ENCODE measurements around the gene MICU1. TPM values are rescaled to one million over a fixed set of nuclear protein-coding genes. Genes with fewer than 3 reads are reported as not detected.

The MICU1 gene
- total RNA-seq, 4 donors from 2014 or later: 24.4 to 195 (median 66.9) TPM

DNA sequence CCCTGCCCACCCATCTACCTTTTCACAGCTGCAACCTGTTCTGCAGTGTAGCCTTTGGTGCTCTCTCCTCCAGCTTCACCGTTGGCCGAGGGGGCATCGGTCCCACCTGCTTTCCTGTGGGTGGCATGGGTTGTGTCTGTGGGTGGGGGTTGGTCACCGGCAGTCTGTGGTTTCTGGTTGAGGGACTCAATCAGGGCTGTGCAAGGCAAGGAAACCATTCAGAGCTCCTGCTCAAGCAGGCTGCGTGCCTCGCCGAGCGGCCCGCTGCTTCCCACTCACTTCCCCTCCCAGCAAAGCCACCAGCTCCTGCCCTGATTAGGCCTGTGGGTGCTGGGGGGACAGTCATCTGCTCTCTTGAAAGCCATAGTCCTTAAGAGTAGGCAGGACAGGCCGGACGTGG is 280.9 kb downstream of the MICU1 start:
- Histone ChIP-seq H3K4me1 (no peaks in the 10 kb centered on the region), H3K9me3 (no peaks in the 10 kb centered on the region), H3K36me3 (no peaks in the 10 kb centered on the region), H3K4me3 (no peak overlapping the region), H3K27me3 (no peaks in the 10 kb centered on the region), H3K27ac (no peak overlapping the region)
- intact Hi-C loops (cut with DNase I; ENCODE audit: low total_unique reads): no loop called here
- no peak for TF ChIP-seq CTCF (IDR thresholded peaks at IDR 0.05)
- no peak for TF ChIP-seq POLR2A (IDR thresholded peaks at IDR 0.05)
- no peak for DNase-seq

DNA sequence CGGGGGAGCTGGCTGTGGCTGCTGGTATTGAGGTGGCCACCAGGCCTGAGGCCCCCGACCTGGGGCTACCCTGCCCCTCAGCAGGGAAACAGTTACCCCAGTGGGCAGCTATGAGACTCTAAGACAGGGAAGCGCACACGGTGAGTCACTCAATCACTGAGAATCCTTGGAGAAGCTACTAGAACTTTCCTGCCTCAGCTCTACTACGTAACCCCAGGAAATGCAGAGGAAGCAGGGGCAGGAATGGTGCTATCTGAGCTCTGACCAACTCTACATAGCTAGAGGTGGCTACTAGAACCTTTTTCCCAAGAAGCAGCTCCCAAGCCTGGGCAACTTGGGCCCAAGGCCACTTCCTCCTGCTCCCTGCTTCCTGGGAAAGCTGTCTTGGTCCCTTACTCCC is 283.0 kb downstream of the MICU1 start:
- H3K9me3 ChIP-seq: no peaks in the 10 kb centered on the region
- intact Hi-C loops (cut with DNase I; ENCODE audit: low total_unique reads): no loop called here
- no peaks in the 10 kb centered on the region for H3K4me1 ChIP-seq
- DNase-seq: no peak
- H3K27ac ChIP-seq: no peak overlapping the region
- no peaks in the 10 kb centered on the region for H3K36me3 ChIP-seq
- H3K4me3 ChIP-seq: no peak overlapping the region
- TF ChIP-seq POLR2A (IDR thresholded peaks at IDR 0.05): no peak
- no peak for TF ChIP-seq CTCF (IDR thresholded peaks at IDR 0.05)
- H3K27me3 ChIP-seq: no peaks in the 10 kb centered on the region

GRCh38 chr10:72340510-72341261 is 285.2 kb downstream of the MICU1 start:
- Histone ChIP-seq H3K9me3 (no peaks in the 10 kb centered on the region), H3K27me3 (no peaks in the 10 kb centered on the region), H3K4me3 (no peak overlapping the region), H3K27ac (no peak overlapping the region), H3K4me1 (peaks cover 7% of the 10 kb centered on the region in 2 donors), H3K36me3 (no peaks in the 10 kb centered on the region)
- intact Hi-C loops (cut with DNase I; ENCODE audit: low total_unique reads): no loop called here
- TF ChIP-seq POLR2A (IDR thresholded peaks at IDR 0.05) (no peak), CTCF (IDR thresholded peaks at IDR 0.05) (peak; percentile 84 to 91 (median 88))
- DNase-seq: peak; percentile 60 to 72

DNA sequence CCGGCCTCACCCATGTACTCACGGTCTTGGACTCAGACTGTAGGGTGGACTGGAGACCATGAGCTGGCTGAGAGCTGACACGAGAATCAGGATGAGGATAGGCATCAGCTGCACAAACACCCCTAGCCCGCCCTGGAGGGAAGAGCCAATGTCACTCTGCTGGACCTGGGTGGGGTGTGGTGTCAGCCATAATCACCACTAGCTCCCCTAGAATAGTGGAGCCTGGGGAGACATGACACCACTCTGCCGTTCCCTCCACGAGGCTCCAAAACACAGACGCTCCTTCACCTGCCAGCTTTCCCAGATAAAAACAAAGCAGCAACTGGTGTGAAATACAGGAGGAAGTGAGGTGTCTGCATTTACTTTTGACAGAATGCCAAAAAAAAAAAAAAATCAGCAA is 287.7 kb downstream of the MICU1 start:
- TF ChIP-seq POLR2A (IDR thresholded peaks at IDR 0.05) (no peak), CTCF (IDR thresholded peaks at IDR 0.05) (no peak)
- DNase-seq: no peak
- Histone ChIP-seq H3K27ac (peak overlapping the region in 1 of 2 donors; percentile 10), H3K9me3 (no peaks in the 10 kb centered on the region), H3K27me3 (no peaks in the 10 kb centered on the region), H3K4me1 (peaks cover 7 to 14% of the 10 kb centered on the region in 2 donors), H3K4me3 (no peak overlapping the region), H3K36me3 (no peaks in the 10 kb centered on the region)
- intact Hi-C loops (cut with DNase I; ENCODE audit: low total_unique reads): loop anchor here (5.0 to 10.0 kb wide), 3 partner anchors 63 to 383 kb away; partner anchors contain the start of gene DDIT4

GRCh38 chr10:72337722-72338121 is 288.2 kb downstream of the MICU1 start:
- H3K4me1 ChIP-seq: peaks cover 7 to 14% of the 10 kb centered on the region in 2 donors
- peak overlapping the region; percentile 75 to 87 for H3K27ac ChIP-seq
- no peak overlapping the region for H3K4me3 ChIP-seq
- intact Hi-C loops (cut with DNase I; ENCODE audit: low total_unique reads): loop anchor here (5.0 to 10.0 kb wide), 3 partner anchors 63 to 383 kb away; partner anchors contain the start of gene DDIT4
- no peak for DNase-seq
- H3K9me3 ChIP-seq: no peaks in the 10 kb centered on the region
- TF ChIP-seq POLR2A (IDR thresholded peaks at IDR 0.05) (no peak), CTCF (IDR thresholded peaks at IDR 0.05) (no peak)
- H3K36me3 ChIP-seq: no peaks in the 10 kb centered on the region
- H3K27me3 ChIP-seq: no peaks in the 10 kb centered on the region
